Activated effector memory CD4-positive, alpha-beta T cell treated with Interleukin-2 at 50 U/mL for 16 hours (primary cell): Measurements from ENCODE around the gene ITSN2.
"Not testable (repeated sequence)": the region's sequence is repeated elsewhere in the genome, so short reads cannot be mapped to it uniquely, and the experiment has no call there.

Source experiments
- DNase-seq: peaks from one replicate; pipeline ENCODE4 v3.0.0-alpha.2; 2020

The ITSN2 gene

DNA sequence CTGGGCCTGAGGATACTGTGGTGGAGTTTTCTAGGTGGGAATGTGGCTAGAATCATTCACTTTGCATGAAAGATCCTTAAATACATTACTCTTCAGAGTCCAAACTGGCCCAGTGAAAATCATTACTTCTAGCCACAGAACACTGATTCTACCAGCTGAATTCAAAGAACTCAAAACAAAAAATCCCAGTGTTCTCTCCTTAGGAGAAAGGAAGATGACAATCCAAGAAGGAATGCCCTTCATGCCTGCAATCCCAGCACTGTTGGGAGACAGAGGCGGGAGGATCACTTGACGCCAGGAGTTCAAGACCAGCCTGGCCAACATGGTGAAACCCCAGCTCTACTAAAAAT, 150.3 kb downstream of the ITSN2 start:
- DNase-seq: no peak

DNA sequence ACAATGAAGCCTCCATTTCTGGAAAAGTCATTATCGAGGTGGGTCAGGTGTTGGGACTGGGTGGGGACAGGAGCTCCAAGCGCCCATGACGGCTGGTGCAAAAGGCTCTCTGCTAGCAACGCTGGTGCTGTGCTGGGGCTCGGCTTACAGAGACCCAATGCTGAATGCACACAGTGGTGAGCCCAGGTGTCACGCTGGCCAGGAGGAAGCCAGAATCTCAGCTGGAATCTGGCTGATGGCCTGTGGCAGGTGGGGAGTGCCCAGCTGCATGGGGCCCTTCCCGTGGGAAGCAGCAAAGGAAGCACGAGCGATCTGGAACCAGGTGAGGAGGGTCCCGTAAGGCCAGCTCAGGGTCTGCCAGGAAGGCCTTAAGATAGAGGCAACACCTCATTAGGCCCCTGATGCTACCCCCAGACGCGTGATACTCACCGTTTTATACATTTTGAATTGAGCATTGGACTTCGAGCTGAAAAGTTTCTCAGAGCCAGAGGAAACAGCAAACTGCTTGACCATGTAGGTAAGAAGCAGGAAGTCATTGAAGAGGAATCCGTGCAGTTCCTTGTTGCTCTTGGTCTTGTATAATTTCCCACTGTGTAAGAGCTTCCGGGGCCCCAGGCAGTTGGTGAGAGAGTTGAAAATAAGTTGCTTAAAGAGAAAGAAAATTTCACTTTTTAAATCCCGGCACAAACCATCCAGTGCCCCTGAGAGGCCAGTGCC, 150.8 kb downstream of the ITSN2 start:
- no peak for DNase-seq

DNA sequence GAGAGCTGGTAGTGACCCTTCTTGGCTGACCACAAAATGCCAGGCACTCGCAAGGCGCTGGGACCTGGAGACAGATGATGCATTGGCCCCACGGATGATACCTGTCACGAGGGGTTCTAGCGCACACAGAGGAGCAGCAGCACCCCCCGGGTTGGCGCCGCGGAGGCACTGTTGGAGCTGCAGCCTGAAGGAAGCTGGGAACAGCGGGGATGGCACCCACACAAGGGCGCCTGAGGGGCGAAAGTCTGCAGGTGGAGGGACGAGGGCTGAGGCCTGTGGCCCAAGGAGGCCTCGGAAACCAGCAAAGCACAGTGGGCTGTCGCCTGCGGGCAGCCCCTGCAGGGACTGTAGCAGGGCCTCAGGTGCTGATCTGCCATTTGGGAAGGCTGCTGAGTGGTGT, 151.8 kb downstream of the ITSN2 start:
- no peak for DNase-seq

DNA sequence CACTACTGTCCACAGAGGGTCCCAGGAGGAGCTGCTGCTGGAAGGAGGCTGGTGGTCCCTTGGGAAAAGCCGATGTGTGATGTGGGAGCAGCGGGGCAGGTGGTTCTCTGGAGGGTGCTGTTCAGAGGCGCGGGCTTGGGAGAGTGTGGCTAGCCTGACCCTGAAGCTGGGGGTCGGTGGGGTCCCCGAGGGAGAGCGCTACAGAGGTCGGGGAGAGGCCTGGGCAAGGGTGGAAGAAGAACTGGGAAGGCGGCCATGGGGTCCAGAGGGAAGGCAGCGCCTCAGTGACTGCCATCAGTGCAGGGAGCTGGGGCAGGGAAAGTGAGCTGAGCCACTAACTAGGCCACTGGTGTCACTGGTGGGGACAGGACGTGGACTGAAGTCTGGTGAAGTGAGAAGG, 153.0 kb downstream of the ITSN2 start:
- DNase-seq: no peak

DNA sequence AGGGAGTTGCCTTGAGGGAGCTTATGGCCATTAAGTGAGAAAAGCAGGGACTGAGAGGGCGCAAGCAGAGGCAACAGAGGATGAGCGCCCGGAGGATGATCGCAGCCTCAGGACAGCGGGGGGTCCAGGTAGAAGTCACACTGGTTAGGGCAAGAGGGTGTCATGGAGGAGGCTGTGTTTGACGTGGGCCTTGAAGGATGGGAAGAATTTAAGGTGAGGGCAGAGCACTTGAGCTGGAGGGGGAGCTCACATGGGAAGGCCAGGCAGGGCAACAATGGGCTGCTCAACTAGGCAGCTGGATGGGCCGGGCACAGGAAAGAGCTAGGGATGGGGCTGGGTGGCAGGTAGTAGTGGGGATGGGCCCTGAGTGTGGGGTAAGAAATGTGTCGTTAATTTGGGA, 153.6 kb downstream of the ITSN2 start:
- DNase-seq: no peak

DNA sequence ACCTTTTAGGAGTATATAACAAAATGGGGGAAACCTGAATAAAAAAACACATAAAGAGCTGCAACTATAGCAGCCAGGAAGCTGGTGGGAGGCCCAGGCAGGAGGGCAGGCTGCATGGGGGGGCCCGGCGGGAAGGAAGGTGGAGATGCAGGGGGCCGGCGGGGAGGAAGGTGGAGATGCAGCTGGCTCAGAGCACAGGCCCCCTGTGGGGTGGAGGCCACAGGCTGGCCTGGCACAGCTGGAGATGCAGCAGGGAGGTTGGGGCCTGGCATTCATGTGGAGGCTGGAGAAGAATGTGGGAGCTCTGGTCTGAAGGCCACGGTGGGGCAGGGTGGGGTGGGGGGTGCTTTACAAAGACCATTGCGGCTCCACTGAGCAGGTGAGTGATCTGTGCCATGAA, 154.1 kb downstream of the ITSN2 start:
- DNase-seq: no peak

DNA sequence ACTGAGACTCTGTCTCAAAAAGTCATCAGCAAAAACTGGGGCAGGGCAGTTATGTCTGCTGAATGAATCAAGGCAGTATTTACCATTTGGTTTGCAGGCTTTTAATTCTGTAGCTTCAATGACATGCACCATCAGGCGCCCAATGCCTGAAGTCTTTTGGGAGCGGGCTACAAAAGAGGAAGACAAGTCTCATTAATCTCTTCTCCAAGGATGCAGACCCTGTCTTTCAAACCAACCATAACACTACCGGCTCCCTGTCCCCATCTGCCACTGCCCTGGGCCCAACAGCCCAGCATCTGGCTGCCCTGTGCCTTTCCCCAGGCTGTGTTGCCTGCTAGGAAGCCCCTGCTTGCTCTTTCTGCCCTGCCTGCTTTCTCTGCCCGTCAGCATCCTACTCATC, 155.2 kb downstream of the ITSN2 start:
- DNase-seq: no peak

DNA sequence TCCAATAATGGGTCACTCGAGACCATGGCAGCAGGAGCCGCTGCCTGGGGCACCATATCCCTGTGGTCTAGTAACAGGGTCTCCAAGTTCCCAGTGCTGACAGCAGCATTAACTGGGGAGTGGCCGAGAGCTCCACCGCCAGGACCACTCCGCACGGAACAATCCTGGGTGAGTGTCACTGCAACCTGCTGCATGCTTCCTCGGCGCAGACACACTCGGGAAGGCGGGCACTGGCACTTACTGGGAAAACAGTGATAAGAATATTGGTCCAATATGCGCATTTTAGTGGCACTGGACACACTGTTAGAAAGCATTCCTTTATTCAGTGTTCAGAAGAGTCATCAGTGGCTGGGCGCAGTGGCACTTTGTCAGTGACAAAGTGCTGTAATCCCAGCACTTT, 155.8 kb downstream of the ITSN2 start:
- DNase-seq: no peak

DNA sequence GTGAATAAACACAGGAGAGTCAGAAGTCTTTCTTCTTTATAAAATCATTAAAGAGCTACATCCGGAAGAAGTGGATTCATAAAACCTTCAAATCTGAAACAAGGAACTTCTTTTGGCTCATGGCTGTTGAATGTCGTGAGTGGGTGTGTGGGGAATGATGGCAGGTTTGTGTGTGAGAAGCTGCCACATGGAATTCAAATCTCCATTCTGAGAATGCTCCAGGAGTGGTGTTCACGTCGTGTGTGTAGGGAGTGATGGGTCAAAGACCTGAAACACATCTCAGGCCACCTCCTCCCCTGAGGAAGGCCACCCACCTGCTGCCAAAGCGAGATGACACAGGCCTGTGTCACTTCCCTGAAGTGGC, 156.6 kb downstream of the ITSN2 start:
- DNase-seq: no peak

DNA sequence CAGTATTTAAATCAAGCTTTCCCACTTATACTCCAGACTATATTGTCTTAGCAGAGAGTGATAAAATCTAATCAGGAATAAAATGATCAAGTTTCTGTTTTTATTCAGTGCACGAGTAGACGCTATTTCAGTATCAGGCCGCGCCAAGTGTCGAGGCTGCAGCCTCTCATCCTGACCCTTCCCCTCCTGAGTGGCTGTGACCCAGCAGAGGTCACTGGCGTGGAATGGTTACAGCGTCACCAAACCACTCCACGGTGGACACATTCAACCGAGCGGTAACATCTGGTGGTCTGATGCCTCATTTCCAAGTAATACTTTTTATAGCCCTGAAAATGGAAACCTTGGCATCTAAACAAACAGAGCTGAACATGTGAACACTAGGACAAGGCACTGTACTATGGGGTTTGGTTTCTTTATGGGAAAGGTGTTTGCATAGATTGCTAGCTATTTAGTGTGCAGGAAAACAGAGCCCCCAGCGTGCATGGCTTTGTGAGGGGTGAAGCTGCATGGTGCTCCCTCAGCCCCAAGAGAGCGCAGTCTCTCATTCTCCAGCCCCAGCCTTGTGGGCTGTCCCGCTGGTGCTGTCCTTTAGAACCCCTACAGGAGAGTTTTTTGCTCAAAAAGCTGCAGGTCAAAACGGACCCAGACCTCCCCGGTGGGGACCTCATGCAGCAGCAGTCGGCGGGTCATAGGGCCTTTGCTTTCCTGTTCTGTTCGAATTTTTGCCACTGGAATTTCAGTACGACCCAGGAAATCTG, 157.1 kb downstream of the ITSN2 start:
- DNase-seq: no peak

DNA sequence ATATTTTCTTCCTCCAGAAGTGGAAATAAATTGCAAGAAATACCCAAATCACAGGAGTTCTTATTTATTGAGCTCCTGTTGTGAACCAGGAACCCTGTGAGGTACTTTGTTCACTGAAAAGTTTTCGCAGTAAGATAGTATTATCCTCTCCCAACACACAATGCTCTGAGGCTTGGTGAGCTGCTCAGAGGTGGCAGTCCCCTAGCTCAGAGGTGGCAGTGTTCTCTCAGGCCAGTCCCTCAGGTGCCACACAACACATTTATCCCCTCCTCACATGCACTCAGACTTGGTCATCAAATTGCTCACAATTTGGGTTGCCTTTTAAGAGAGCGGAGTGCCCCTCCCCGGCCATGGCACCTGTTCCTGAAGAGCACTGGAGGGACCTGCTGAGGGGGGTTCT, 159.5 kb downstream of the ITSN2 start:
- no peak for DNase-seq

DNA sequence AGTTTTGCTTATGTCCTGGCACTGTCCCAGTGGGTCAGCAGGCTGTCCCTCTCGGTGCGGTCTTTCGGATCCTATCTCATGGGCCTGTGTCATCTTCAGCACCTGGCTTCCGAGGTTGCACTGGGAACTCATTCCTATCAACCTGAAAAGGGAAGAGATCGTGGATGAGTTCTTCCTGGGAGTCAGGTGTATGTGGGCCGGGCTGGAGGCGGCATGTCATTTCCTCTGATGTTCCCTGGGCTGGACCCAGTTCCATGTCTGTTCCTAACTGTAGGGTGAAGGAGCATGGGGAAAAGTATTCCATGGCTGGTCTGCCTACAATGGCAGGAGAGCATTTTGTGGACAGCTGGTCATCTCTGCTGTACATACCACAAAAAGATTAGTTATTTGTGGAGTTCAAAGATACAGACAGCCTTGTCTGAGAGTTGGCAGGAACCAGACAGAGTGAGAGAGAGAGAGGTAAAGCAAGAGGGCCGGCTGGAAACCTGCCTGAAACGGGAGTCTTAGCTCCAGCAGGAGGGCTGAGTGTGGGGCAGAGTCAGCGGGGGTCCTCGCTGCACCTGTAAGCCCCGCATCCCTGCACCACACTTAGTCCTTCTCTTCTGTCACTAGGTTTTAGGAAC, 160.3 kb downstream of the ITSN2 start:
- DNase-seq: no peak

DNA sequence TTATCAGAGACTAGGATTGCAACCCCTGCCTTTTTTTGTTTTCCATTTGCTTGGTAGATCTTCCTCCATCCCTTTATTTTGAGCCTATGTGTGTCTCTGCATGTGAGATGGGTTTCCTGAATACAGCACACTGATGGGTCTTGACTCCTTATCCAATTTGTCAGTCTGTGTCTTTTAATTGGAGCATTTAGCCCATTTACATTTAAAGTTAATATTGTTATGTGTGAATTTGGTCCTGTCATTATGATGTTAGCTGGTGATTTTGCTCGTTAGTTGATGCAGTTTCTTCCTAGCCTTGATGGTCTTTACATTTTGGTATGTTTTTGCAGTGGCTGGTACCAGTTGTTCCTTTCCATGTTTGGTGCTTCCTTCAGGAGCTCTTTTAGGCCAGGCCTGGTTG, 163.1 kb downstream of the ITSN2 start:
- not testable (repeated sequence) for DNase-seq

DNA sequence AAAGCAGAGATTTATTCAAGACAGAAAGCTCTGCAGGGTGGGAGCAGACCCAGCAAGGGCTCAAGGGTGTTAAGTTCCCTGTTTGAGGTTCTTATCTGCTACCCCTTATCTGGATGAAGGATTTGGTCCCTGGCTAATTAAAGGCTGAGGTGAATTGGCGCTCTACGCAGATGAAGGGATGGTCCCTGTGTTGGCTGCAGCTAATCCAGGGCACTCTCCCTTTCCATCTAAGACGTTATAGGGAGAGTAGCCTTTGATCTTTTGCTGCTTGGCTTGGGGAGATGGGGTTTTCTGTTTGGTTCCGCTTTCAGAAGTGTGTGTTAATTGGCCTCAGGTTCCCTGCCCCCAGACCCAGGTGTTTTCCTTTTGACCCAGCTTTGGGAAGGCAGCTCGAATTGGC, 168.5 kb downstream of the ITSN2 start:
- no peak for DNase-seq

DNA sequence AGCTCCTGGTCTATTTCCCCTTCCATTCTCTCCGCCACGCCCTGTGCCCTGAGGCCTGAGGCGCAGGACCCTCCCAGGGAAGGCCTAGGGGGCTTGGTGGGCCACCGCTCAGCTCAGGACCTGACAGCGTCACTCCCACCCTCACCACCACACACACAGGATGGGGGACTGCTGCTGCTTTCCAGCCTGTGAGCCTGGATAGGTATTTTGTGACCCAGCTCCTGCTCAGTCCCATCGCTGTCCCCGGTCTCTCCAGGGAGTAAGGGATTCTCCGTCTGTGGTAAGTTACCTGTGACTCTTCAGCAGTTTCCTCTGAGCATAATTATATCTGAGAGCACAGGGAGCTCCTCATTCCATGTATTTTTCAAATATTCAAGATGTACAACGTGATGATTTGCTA, 169.2 kb downstream of the ITSN2 start:
- DNase-seq: no peak

DNA sequence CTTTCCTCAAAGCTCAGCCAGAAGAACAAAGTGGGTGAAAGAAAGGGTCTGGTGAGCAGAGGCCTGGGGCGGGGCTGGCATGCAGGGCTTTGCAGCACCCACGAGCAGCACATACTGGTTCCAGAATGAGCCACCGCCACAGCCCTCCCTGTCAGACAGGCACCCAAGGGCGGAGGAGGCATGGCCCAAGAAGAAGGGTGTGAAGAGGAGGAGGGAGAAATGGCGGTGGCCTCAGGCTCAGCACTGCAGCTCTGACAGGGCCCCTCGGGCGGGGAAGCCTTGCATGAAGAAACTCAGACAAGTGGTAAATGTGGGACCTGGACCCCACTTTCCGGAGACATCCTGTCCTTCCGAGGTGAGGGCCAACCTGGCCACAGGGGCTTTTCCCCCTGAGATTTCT, 169.8 kb downstream of the ITSN2 start:
- DNase-seq: no peak

DNA sequence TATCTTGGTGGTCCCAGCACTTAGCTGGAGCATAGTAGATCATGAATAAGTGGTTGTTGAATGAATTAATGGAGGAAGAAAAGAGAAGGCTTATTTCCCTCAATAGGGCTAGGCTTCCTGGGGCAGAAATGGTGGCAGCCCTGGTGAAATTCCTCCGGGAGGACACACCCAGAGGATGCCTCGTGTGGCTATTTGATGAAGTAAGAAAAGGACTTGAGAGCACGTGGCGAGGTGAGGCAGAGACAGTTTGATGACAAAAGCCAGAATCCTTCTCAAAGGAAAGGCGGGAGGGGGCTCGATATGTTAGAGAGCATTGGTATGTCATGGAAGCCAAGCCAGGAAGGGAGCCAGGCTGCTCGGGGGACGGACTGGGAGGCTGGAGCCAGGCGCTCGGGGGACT, 170.8 kb downstream of the ITSN2 start:
- DNase-seq: no peak

DNA sequence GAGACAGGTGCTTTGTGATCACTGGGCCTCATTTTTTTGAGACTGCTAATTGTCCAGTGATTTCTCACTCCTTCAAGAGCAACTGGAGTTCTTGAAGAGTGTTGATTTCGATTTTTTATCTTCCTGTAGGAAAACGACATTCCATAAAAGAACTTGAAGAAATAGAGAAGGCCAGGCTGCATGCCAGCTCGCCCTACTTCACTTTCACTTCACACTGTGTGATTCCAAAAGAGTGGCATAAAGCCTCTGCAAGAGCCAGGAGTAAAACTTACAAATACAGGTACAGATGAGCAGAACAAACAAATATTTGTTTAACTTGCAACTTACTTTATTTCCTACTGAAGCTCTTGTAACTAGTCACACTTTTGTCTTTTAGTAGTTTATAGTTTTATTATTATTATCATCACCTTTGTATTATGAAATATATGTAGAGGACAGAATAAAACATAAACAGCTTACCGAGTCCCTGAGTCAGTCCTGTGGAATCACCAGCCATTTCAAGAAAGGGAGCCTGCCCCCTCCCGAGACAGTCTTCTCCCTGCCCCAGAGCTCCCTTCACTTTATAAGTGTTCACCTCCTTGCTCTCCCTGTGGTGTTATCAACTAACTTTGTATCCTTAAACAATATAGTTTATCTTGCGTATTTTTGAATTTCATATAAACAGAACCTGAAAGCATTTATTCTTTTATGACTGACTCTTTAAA, 176.8 kb downstream of the ITSN2 start:
- no peak for DNase-seq

DNA sequence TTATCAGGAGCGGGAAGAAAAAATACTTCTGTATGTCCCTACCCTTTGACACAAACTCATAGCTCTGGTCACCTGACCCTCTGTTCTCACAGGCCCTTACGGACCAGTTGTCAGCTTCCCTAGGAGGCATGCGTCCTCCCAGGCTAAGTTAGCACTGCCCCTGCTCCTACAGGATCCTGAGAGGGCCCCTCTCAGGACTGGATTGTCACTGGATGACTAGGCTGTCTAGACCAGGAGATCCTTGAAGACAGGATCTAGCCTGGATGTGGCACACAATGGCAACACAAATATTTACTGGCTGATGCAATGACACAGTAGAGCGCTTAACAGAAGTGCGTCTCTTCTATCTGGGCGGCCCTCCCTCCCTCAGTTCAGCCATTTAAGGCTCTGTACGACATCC, 177.8 kb downstream of the ITSN2 start:
- DNase-seq: no peak

DNA sequence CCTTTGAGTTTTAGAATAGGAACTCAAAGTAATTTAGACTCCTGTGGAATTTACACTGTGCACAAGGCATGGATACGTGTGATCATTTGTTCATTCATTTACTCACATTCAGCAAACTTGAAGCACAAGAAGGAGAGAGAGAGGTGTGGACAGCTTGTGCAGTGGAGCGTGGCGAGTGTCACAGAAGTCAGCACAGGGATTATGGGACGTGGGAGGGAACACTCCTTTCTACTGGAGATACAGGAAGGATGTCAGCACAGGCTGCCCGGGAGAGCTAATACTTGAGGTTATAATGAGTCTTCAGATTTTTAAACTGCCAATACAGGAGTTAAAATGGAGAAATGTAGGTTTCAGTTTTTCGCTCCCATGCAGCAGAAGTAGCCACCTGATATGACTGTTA, 178.5 kb downstream of the ITSN2 start:
- no peak for DNase-seq

DNA sequence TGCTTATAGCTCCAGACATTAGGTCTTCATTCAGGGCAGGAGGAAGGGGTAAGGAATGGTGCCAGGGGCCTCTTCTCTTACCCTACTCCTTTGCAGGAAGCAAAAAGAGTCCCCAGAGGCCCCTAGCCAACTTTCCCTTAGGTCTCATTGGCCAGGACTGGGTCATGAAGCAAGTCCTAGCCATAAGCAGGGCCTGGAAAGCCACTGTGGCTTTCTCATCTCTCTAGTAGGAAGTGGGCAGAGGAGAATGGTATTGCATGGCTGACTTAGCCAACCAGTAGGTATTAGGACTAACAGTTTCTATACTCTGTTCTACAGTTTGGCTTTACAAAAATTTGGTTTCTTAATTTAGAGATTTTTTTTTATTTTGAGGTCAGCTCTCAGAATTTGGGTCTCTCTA, 180.7 kb downstream of the ITSN2 start:
- no peak for DNase-seq

DNA sequence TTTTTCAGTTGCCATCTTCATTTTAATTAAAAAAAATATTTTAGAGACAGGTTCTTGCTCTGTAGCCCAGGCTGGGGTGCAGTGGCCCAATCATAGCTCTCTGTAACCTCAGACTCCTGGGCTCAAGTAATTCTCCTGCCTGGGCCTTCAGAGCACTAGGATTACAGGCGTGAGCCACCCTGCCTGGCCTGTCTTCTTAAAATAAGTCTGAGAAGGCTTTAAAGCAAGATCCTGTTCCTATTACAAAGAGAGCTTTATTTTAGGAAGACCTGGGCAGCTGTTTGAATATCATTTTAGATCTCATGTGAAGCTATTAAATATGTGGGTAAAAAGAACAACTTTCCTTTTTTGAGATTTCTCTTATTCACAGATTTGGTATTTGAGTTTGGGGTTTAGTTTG, 184.0 kb downstream of the ITSN2 start:
- no peak for DNase-seq

DNA sequence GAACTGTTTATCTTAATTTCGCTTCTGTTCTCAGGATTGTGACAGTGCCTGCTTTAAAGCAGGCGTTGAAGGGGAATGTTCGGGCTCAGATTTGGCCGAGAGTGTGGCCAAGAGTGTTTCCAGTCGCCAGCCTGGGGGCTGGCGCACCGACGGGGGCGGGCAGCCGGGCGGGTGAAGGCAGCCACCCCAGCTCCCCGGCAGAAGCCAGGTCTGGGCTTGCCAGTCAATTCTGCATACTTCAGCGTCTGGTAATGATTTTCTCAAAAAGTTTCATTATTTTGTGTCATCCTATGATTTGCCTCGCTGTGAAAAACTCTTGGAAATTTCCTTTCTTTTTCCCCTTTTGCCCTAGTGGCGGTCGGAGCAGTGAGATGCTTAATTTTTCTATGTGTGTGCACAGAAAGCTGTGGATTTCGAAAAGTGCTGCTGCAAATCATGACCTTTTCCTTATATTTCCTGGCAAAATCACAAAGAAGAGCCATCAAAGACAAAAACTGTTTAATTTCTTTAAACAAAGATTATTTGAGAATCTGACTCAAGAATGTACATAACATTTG, 184.6 kb downstream of the ITSN2 start:
- DNase-seq: no peak

DNA sequence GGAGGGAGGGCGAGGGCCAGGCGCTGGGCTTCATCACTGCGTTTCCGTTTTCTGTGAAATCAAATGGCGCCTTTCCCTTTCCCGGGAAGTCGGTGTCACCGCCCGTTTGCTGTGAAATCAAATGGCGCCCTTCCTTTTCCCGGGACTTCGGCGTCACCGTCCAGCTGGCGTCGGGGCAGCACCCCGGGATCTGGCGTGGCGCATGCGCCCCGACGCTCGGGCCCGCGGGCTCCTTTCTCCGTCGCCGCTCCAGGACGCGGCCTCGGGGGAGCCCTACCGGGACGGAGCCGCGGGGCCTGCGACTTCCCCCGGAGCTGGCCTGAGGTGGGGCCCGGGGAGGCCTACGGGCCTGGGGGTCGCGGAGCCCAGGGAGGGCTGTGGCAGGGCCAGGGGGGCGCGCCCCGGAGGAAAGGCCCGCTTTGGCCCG, 185.5 kb downstream of the ITSN2 start, which contains the start of gene FAM228A:
Gene FAM228A, plus strand, starts transcription at position 203 of the 427 bp plus-strand sequence. CDS start 428 bp downstream, outside the sequence.
- no peak for DNase-seq
